GM19467 (cell line): Measurements from ENCODE around the gene TSHZ3.

Experiments
- ATAC-seq: cut with Tn5 transposase; IDR thresholded peaks from one replicate; pipeline ENCODE4 v1.9.1; 2021; ENCODE audit warnings: mild to moderate bottlenecking, moderate library complexity; ENCODE audit not compliant: unreplicated experiment

The TSHZ3 gene

GRCh38 chr19:31349160-31349881, at the start of gene TSHZ3:
Gene TSHZ3 (minus strand): TSS chr19:31349436. CDS start chr19:31349219, 217 bp downstream.
- no peak for ATAC-seq

- ATAC-seq = no peak
Measured at GRCh38 chr19:31397308-31397707, 48.1 kb upstream of the TSHZ3 start.

GRCh38 chr19:31392464-31392863, 43.2 kb upstream of the TSHZ3 start:
- ATAC-seq = no peak

- ATAC-seq = no peak
Measured at GRCh38 chr19:31391518-31391917, 42.3 kb upstream of the TSHZ3 start.

GRCh38 chr19:31390711-31391110, 41.5 kb upstream of the TSHZ3 start:
- no peak for ATAC-seq

- ATAC-seq = no peak
Measured at GRCh38 chr19:31389874-31390273, 40.6 kb upstream of the TSHZ3 start.

GRCh38 chr19:31387717-31388301, 38.6 kb upstream of the TSHZ3 start:
- no peak for ATAC-seq

GRCh38 chr19:31386806-31387205, 37.6 kb upstream of the TSHZ3 start:
- ATAC-seq = no peak

GRCh38 chr19:31385744-31386143, 36.5 kb upstream of the TSHZ3 start:
- no peak for ATAC-seq

GRCh38 chr19:31383553-31383952, 34.3 kb upstream of the TSHZ3 start:
- no peak for ATAC-seq

- ATAC-seq = no peak
Measured at GRCh38 chr19:31380854-31381253, 31.6 kb upstream of the TSHZ3 start.

- ATAC-seq = no peak
Measured at GRCh38 chr19:31378404-31378803, 29.2 kb upstream of the TSHZ3 start.

- no peak for ATAC-seq
Measured at GRCh38 chr19:31377736-31378135, 28.5 kb upstream of the TSHZ3 start.

GRCh38 chr19:31372246-31372781, 23.1 kb upstream of the TSHZ3 start:
- ATAC-seq = no peak

GRCh38 chr19:31370216-31370615, 21.0 kb upstream of the TSHZ3 start:
- ATAC-seq = no peak

GRCh38 chr19:31364963-31365362, 15.7 kb upstream of the TSHZ3 start:
- no peak for ATAC-seq

- ATAC-seq = no peak
Measured at GRCh38 chr19:31361728-31362127, 12.5 kb upstream of the TSHZ3 start.

- ATAC-seq = no peak
Measured at GRCh38 chr19:31357315-31357673, 8.1 kb upstream of the TSHZ3 start.

GRCh38 chr19:31356587-31357314, 7.5 kb upstream of the TSHZ3 start:
- ATAC-seq = no peak

GRCh38 chr19:31355665-31356289, 6.5 kb upstream of the TSHZ3 start:
- ATAC-seq = no peak
